ENCODE results near the gene SVOP.

Gene SVOP

GRCh38 chr12:108939594-108939993 lies 81.3 kb downstream of the SVOP start:
- TF ChIP-seq CTCF (IDR thresholded peaks at IDR 0.05; ENCODE audit: low read depth, low read length, missing control alignments), result no peak
- in situ Hi-C loops (cut with HindIII; ENCODE audit: low sequenced_read_pairs), result no loop called here
- no peak overlapping the region for H3K4me3 ChIP-seq (ENCODE audit: low read depth, low read length)
- DNase-seq (ENCODE audit: low read depth), result no peak

DNA sequence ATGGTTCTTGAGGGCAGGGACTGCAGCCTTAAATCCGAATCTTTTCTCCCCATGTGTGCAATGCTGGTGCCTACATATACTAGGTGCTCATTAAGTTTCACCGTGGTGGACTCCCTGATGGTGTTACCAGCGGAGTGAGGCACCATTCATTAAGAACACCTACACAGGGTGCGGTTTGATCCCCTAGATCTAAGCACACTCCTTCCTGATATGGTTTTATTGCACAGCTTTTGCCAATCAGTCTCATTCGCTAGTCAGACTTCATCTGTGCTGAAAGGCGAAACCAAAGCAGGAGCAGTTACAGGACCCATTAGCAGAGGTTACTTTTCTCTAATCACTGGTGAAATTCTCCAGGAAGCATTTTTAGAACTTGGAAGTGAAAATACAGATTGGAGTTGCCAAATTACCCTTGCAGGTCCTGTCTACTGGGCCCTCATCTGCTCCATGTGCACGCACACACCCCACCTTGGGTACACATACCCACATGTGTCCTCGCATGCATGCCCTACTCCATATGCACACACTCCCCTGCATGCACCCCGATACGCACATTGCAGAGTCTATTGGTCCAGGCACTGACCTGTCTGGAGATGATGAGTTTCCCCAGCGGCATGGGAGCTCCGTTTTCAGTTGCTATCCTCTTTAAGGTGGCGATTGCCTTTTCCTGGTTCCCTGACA lies 82.5 kb downstream of the SVOP start:
- TF ChIP-seq CTCF (IDR thresholded peaks at IDR 0.05; ENCODE audit: low read depth, low read length, missing control alignments), result no peak
- in situ Hi-C loops (cut with HindIII; ENCODE audit: low sequenced_read_pairs), result no loop called here
- no peak for DNase-seq (ENCODE audit: low read depth)

GRCh38 chr12:108935159-108935763 lies 85.6 kb downstream of the SVOP start:
- DNase-seq (ENCODE audit: low read depth), result no peak
- TF ChIP-seq CTCF (IDR thresholded peaks at IDR 0.05; ENCODE audit: low read depth, low read length, missing control alignments), result no peak
- in situ Hi-C loops (cut with HindIII; ENCODE audit: low sequenced_read_pairs), result no loop called here
- no peak overlapping the region for H3K4me3 ChIP-seq (ENCODE audit: low read depth, low read length)

More for the DNA sequence above, 82.5 kb downstream of the SVOP start:
- no peak overlapping the region for H3K4me3 ChIP-seq (ENCODE audit: low read depth, low read length)

DNA sequence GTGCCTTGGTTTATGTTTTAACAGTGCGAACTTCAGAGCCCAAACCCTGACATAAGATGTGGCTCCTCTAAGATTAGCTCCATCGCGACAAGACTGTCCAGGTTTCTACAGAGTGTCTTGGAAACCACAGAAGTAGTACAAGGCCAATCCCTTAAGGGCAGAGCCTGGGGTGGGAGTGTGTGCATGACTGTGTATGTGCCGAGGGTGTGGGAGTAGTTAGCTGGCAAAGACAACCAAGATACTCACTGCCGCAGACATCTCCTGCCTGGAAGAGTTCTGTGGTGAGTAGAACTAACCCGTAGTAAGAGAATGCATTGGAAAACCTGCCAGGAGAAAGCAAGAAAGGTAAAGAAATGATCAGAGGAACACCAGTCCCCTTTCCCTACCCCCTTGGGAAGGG lies 86.9 kb downstream of the SVOP start:
- no peak for TF ChIP-seq CTCF (IDR thresholded peaks at IDR 0.05; ENCODE audit: low read depth, low read length, missing control alignments)
- DNase-seq (ENCODE audit: low read depth), result no peak
- in situ Hi-C loops (cut with HindIII; ENCODE audit: low sequenced_read_pairs), result no loop called here
- no peak overlapping the region for H3K4me3 ChIP-seq (ENCODE audit: low read depth, low read length)

DNA sequence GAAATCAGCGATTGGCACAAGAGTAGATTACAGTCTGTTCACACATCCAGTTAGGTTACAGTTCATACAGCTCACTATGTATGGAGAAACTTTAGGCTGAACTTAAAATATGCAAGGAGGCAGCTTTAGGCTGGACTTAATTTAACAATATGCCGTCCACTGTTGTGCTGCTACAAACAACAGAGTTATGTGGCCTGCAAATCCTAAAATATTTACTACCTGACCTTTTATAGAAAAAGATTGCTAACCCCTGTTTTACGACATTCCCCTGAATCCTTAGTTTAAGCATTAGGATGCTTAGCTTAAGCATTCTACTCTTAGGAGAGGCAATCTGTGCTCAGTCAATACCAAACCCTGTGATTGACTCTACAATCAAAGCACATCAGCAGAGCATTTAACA lies 90.1 kb downstream of the SVOP start:
- in situ Hi-C loops (cut with HindIII; ENCODE audit: low sequenced_read_pairs), result no loop called here
- H3K4me3 ChIP-seq (ENCODE audit: low read depth, low read length), result no peak overlapping the region
- DNase-seq (ENCODE audit: low read depth), result no peak
- TF ChIP-seq CTCF (IDR thresholded peaks at IDR 0.05; ENCODE audit: low read depth, low read length, missing control alignments), result no peak

- H3K4me3 ChIP-seq (ENCODE audit: low read depth, low read length), result no peak overlapping the region
- TF ChIP-seq CTCF (IDR thresholded peaks at IDR 0.05; ENCODE audit: low read depth, low read length, missing control alignments), result no peak
- in situ Hi-C loops (cut with HindIII; ENCODE audit: low sequenced_read_pairs), result no loop called here
- no peak for DNase-seq (ENCODE audit: low read depth)
Observed at GRCh38 chr12:108930155-108930554, 90.7 kb downstream of the SVOP start.

All from astrocyte of the cerebellum (primary cell).